ENCODE data around the gene PER2. TPM values are rescaled to one million over a fixed set of nuclear protein-coding genes. Genes with fewer than 3 reads are reported as not detected.

The PER2 gene
- total and polyA plus RNA-seq, 2 of the 13 experiments (the other 11 are each of a cell fraction or from before 2014, with no cell fraction given), result 5.1 to 9.4 TPM

GRCh38 chr2:238256594-238257104 lies 31.8 kb downstream of the PER2 start (continued):
- no peak for TF ChIP-seq ZBTB1 (CRISPR knock-in tag; IDR thresholded peaks at IDR 0.05; ENCODE audit: borderline replicate concordance)
- TF ChIP-seq, protein P1, sequence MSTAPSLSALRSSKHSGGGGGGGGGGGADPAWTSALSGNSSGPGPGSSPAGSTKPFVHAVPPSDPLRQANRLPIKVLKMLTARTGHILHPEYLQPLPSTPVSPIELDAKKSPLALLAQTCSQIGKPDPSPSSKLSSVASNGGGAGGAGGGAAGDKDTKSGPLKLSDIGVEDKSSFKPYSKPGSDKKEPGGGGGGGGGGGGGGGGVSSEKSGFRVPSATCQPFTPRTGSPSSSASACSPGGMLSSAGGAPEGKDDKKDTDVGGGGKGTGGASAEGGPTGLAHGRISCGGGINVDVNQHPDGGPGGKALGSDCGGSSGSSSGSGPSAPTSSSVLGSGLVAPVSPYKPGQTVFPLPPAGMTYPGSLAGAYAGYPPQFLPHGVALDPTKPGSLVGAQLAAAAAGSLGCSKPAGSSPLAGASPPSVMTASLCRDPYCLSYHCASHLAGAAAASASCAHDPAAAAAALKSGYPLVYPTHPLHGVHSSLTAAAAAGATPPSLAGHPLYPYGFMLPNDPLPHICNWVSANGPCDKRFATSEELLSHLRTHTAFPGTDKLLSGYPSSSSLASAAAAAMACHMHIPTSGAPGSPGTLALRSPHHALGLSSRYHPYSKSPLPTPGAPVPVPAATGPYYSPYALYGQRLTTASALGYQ (CRISPR knock-in tag; IDR thresholded peaks at IDR 0.05), result no peak
- no peak for TF ChIP-seq ZNF552 (CRISPR knock-in tag; IDR thresholded peaks at IDR 0.05; ENCODE audit: borderline replicate concordance)
- no peak for TF ChIP-seq ZBTB46 (CRISPR knock-in tag; IDR thresholded peaks at IDR 0.05; ENCODE audit: borderline replicate concordance)
- no peak for TF ChIP-seq ZNF367 (CRISPR knock-in tag; IDR thresholded peaks at IDR 0.05; ENCODE audit: borderline replicate concordance)
- no peak for TF ChIP-seq ZNF749 (CRISPR knock-in tag; IDR thresholded peaks at IDR 0.05; ENCODE audit: borderline replicate concordance)
- no peak for TF ChIP-seq ZNF577 (CRISPR knock-in tag; IDR thresholded peaks at IDR 0.05; ENCODE audit: borderline replicate concordance, low read depth)
- no peak for TF ChIP-seq ZNF34 (CRISPR knock-in tag; IDR thresholded peaks at IDR 0.05; ENCODE audit: borderline replicate concordance)
- no peak for TF ChIP-seq ZMYM2 (CRISPR knock-in tag; IDR thresholded peaks at IDR 0.05)
- no peak for TF ChIP-seq AGO2 (optimal IDR thresholded peaks at IDR 0.05; ENCODE audit: low read depth, low read length)
- TF ChIP-seq PHF21A (CRISPR knock-in tag; IDR thresholded peaks at IDR 0.05), result peak; percentile 36; the same call in 1 of the 2 replicates
- TF ChIP-seq ZNF510 (CRISPR knock-in tag; IDR thresholded peaks at IDR 0.05; ENCODE audit: low read depth), result no peak
- TF ChIP-seq ZBTB42 (CRISPR knock-in tag; IDR thresholded peaks at IDR 0.05), result no peak
- no peak for TF ChIP-seq MED13 (CRISPR knock-in tag; IDR thresholded peaks at IDR 0.05)
- peak; percentile 70; the same call in 1 of the 2 replicates for TF ChIP-seq CEBPB (IDR thresholded peaks at IDR 0.05; ENCODE audit: borderline replicate concordance, low read depth, low read length)
- no peak for TF ChIP-seq ZNF207 (IDR thresholded peaks at IDR 0.05; ENCODE audit: borderline replicate concordance)
- no peak for TF ChIP-seq GLI4 (CRISPR knock-in tag; IDR thresholded peaks at IDR 0.05; ENCODE audit: borderline replicate concordance)
- TF ChIP-seq SCMH1 (CRISPR knock-in tag; IDR thresholded peaks at IDR 0.05; ENCODE audit: borderline replicate concordance), result no peak
- TF ChIP-seq NCOA2 (CRISPR knock-in tag; IDR thresholded peaks at IDR 0.05), result peak; percentile 54
- TF ChIP-seq SOX5 (CRISPR knock-in tag; IDR thresholded peaks at IDR 0.05; ENCODE audit: borderline replicate concordance), result peak; percentile 46
- TF ChIP-seq NR2F2 (IDR thresholded peaks at IDR 0.05; ENCODE audit: borderline replicate concordance, low read depth), result no peak; the same call in 1 of the 2 replicates
- no peak for TF ChIP-seq ZNF282 (IDR thresholded peaks at IDR 0.05; ENCODE audit: partially characterized antibody)
- no peak for TF ChIP-seq ZNF460 (CRISPR knock-in tag; IDR thresholded peaks at IDR 0.05; ENCODE audit: borderline replicate concordance)
- no peak for TF ChIP-seq DNMT3B (CRISPR knock-in tag; conservative IDR thresholded peaks at IDR 0.05)
- no peak for TF ChIP-seq LCORL (IDR thresholded peaks at IDR 0.05)
- no peak for TF ChIP-seq LCORL (CRISPR knock-in tag; IDR thresholded peaks at IDR 0.05)
- TF ChIP-seq ZBTB37 (CRISPR knock-in tag; IDR thresholded peaks at IDR 0.05), result no peak
- no peak for TF ChIP-seq PAX8 (CRISPR knock-in tag; IDR thresholded peaks at IDR 0.05; ENCODE audit: borderline replicate concordance)
